SK-N-SH treated with all-trans-retinoic acid at 6 μM for 48 hours (cell line): Measurements from ENCODE around the gene ANG.

Experiments used
- ESRRG ChIP-seq: fragments of 250-450 bp; sonication (Bioruptor Pico); IDR thresholded peaks from 2 replicates; pipeline ENCODE4 v1.6.1; 2021; ENCODE audit warnings: mild to moderate bottlenecking
- RARB ChIP-seq: fragments of 250-450 bp; sonication (Bioruptor Pico); IDR thresholded peaks from 2 replicates; pipeline ENCODE4 v1.8.0; 2021; ENCODE audit warnings: mild to moderate bottlenecking, moderate library complexity
- TOX ChIP-seq: fragments of 250-450 bp; sonication (Bioruptor Pico); IDR thresholded peaks from 2 replicates; pipeline ENCODE4 v1.8.0; 2021; ENCODE audit warnings: mild to moderate bottlenecking, moderate library complexity, borderline replicate concordance
- ZC3H10 ChIP-seq: fragments of 250-450 bp; sonication (Bioruptor Pico); IDR thresholded peaks from 2 replicates; pipeline ENCODE4 v1.5.1; 2021; ENCODE audit warnings: mild to moderate bottlenecking, moderate library complexity
- TF ChIP-seq, protein P1 (sequence below): fragments of 250-450 bp; sonication (Bioruptor Pico); IDR thresholded peaks from 2 replicates; pipeline ENCODE4 v1.5.1; 2020; ENCODE audit warnings: low read depth, mild to moderate bottlenecking, moderate library complexity
- TF ChIP-seq, protein P2 (sequence below): fragments of 250-450 bp; sonication (Bioruptor Pico); IDR thresholded peaks from 2 replicates; pipeline ENCODE4 v1.5.0; 2020; ENCODE audit warnings: mild to moderate bottlenecking, moderate library complexity

DNA sequence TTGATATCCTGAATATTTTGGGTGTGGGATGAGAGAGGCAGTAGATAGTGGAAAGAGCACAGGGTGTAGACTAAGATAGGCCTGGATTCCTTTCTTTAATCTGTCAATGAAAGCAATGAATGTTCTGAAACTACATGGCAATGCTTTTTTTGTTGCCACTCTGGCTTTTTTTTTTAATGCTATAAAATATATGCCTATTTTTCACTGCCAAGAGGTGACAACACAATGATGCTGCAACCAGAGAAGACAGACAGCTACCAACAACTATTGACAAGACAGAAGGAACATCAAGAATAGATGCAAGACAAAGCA lies 9.4 kb downstream of the ANG start:
- TF ChIP-seq ESRRG (CRISPR knock-in tag) (no peak), ZC3H10 (CRISPR knock-in tag) (no peak), RARB (CRISPR knock-in tag) (no peak), TOX (CRISPR knock-in tag) (no peak)
- TF ChIP-seq, protein P1, sequence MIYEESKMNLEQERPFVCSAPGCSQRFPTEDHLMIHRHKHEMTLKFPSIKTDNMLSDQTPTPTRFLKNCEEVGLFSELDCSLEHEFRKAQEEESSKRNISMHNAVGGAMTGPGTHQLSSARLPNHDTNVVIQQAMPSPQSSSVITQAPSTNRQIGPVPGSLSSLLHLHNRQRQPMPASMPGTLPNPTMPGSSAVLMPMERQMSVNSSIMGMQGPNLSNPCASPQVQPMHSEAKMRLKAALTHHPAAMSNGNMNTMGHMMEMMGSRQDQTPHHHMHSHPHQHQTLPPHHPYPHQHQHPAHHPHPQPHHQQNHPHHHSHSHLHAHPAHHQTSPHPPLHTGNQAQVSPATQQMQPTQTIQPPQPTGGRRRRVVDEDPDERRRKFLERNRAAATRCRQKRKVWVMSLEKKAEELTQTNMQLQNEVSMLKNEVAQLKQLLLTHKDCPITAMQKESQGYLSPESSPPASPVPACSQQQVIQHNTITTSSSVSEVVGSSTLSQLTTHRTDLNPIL (CRISPR knock-in tag) = no peak
- TF ChIP-seq, protein P2, sequence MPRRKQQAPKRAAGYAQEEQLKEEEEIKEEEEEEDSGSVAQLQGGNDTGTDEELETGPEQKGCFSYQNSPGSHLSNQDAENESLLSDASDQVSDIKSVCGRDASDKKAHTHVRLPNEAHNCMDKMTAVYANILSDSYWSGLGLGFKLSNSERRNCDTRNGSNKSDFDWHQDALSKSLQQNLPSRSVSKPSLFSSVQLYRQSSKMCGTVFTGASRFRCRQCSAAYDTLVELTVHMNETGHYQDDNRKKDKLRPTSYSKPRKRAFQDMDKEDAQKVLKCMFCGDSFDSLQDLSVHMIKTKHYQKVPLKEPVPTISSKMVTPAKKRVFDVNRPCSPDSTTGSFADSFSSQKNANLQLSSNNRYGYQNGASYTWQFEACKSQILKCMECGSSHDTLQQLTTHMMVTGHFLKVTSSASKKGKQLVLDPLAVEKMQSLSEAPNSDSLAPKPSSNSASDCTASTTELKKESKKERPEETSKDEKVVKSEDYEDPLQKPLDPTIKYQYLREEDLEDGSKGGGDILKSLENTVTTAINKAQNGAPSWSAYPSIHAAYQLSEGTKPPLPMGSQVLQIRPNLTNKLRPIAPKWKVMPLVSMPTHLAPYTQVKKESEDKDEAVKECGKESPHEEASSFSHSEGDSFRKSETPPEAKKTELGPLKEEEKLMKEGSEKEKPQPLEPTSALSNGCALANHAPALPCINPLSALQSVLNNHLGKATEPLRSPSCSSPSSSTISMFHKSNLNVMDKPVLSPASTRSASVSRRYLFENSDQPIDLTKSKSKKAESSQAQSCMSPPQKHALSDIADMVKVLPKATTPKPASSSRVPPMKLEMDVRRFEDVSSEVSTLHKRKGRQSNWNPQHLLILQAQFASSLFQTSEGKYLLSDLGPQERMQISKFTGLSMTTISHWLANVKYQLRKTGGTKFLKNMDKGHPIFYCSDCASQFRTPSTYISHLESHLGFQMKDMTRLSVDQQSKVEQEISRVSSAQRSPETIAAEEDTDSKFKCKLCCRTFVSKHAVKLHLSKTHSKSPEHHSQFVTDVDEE (CRISPR knock-in tag) = no peak
